ENCODE results near the gene FOXF2. TPM values are rescaled to one million over a fixed set of nuclear protein-coding genes. Genes with fewer than 3 reads are reported as not detected.
"Not testable (repeated sequence)": the region's sequence is repeated elsewhere in the genome, so short reads cannot be mapped to it uniquely, and the experiment has no call there.

FOXF2 gene
- total RNA-seq = not detected

- CTCF ChIA-PET = no interaction called here
- intact Hi-C loops (cut with micrococcal nuclease) = no loop called here
- Mint-ChIP-seq H3K4me3 (peak within 1 kb of the TSS; percentile 65), H3K36me3 (ENCODE audit: low read depth) (no peaks in the 10 kb centered on the region), H3K27ac (no peak within 1 kb of the TSS), H3K9me3 (no peaks in the 10 kb centered on the region), H3K4me1 (ENCODE audit: low read depth) (peaks cover 36% of the 10 kb centered on the region), H3K27me3 (ENCODE audit: low read depth) (peaks cover 76% of the 10 kb centered on the region)
- no peak for DNase-seq
These were observed at the start of gene FOXF2 for GRCh38 chr6:1389369-1390132. FOXF2 (plus strand) TSS chr6:1389576; CDS start chr6:1389948, 372 bp downstream.

GRCh38 chr6:1346101-1346500 lies 43.3 kb upstream of the FOXF2 start:
- CTCF ChIA-PET = no interaction called here
- H3K9me3 Mint-ChIP-seq = peaks cover 17% of the 10 kb centered on the region

GRCh38 chr6:1346558-1347091 lies 42.8 kb upstream of the FOXF2 start:
- Mint-ChIP-seq H3K36me3 (ENCODE audit: low read depth) (peaks cover 5% of the 10 kb centered on the region), H3K4me1 (ENCODE audit: low read depth) (no peaks in the 10 kb centered on the region), H3K4me3 (no peak overlapping the region), H3K27me3 (ENCODE audit: low read depth) (peaks cover 41% of the 10 kb centered on the region), H3K27ac (no peak overlapping the region), H3K9me3 (peaks cover 21% of the 10 kb centered on the region)
- intact Hi-C loops (cut with micrococcal nuclease) = no loop called here
- CTCF ChIA-PET = no interaction called here
- DNase-seq = no peak

More at GRCh38 chr6:1346101-1346500, 43.3 kb upstream of the FOXF2 start:
- Mint-ChIP-seq H3K27ac (no peak overlapping the region), H3K27me3 (ENCODE audit: low read depth) (peaks cover 39% of the 10 kb centered on the region), H3K4me1 (ENCODE audit: low read depth) (no peaks in the 10 kb centered on the region), H3K36me3 (ENCODE audit: low read depth) (no peaks in the 10 kb centered on the region), H3K4me3 (no peak overlapping the region)
- intact Hi-C loops (cut with micrococcal nuclease) = no loop called here
- DNase-seq = no peak

GRCh38 chr6:1347161-1347560 lies 42.2 kb upstream of the FOXF2 start:
- peaks cover 24% of the 10 kb centered on the region for H3K9me3 Mint-ChIP-seq
- no peak overlapping the region for H3K4me3 Mint-ChIP-seq
- intact Hi-C loops (cut with micrococcal nuclease) = no loop called here
- CTCF ChIA-PET = no interaction called here
- H3K27me3 Mint-ChIP-seq (ENCODE audit: low read depth) = peaks cover 43% of the 10 kb centered on the region
- H3K27ac Mint-ChIP-seq = no peak overlapping the region
- H3K36me3 Mint-ChIP-seq (ENCODE audit: low read depth) = peaks cover 5% of the 10 kb centered on the region
- no peak for DNase-seq
- H3K4me1 Mint-ChIP-seq (ENCODE audit: low read depth) = no peaks in the 10 kb centered on the region

- intact Hi-C loops (cut with micrococcal nuclease) = no loop called here
- no peak for DNase-seq
- CTCF ChIA-PET = interaction anchor here (0.9 kb wide), 1 partner anchor 32 kb away, joined by 3 read pairs; no protein-coding TSS in a partner anchor
- Mint-ChIP-seq H3K9me3 (peaks cover 27% of the 10 kb centered on the region), H3K27ac (no peak overlapping the region), H3K36me3 (ENCODE audit: low read depth) (peaks cover 5% of the 10 kb centered on the region), H3K27me3 (ENCODE audit: low read depth) (peaks cover 52% of the 10 kb centered on the region), H3K4me3 (no peak overlapping the region), H3K4me1 (ENCODE audit: low read depth) (no peaks in the 10 kb centered on the region)
These were observed 40.7 kb upstream of the FOXF2 start for GRCh38 chr6:1348675-1349074.

- peaks cover 53% of the 10 kb centered on the region for H3K27me3 Mint-ChIP-seq (ENCODE audit: low read depth)
- H3K4me3 Mint-ChIP-seq = no peak overlapping the region
- intact Hi-C loops (cut with micrococcal nuclease) = no loop called here
- H3K9me3 Mint-ChIP-seq = peaks cover 17% of the 10 kb centered on the region
- peaks cover 5% of the 10 kb centered on the region for H3K36me3 Mint-ChIP-seq (ENCODE audit: low read depth)
- no peak for DNase-seq
- H3K27ac Mint-ChIP-seq = no peak overlapping the region
- CTCF ChIA-PET = no interaction called here
- no peaks in the 10 kb centered on the region for H3K4me1 Mint-ChIP-seq (ENCODE audit: low read depth)
These were observed 39.7 kb upstream of the FOXF2 start for GRCh38 chr6:1349655-1350054.

GRCh38 chr6:1351381-1352008 lies 37.9 kb upstream of the FOXF2 start:
- Mint-ChIP-seq H3K4me1 (ENCODE audit: low read depth) (no peaks in the 10 kb centered on the region), H3K27me3 (ENCODE audit: low read depth) (peaks cover 56% of the 10 kb centered on the region), H3K9me3 (peaks cover 17% of the 10 kb centered on the region), H3K36me3 (ENCODE audit: low read depth) (peaks cover 5% of the 10 kb centered on the region), H3K27ac (no peak overlapping the region), H3K4me3 (no peak overlapping the region)
- intact Hi-C loops (cut with micrococcal nuclease) = no loop called here
- DNase-seq = no peak
- CTCF ChIA-PET = no interaction called here

- CTCF ChIA-PET = interaction anchor here (0.6 kb wide), 1 partner anchor 12 kb away, joined by 6 read pairs; no protein-coding TSS in a partner anchor
- H3K36me3 Mint-ChIP-seq (ENCODE audit: low read depth); DNase-seq; H3K4me1 Mint-ChIP-seq (ENCODE audit: low read depth); H3K4me3 Mint-ChIP-seq; H3K27ac Mint-ChIP-seq; intact Hi-C loops (cut with micrococcal nuclease): not testable (repeated sequence)
- peaks cover 17% of the 10 kb centered on the region for H3K9me3 Mint-ChIP-seq
- peaks cover 45% of the 10 kb centered on the region for H3K27me3 Mint-ChIP-seq (ENCODE audit: low read depth)
These were observed 34.3 kb upstream of the FOXF2 start for GRCh38 chr6:1355068-1355467.

GRCh38 chr6:1361717-1362116 lies 27.7 kb upstream of the FOXF2 start:
- DNase-seq; CTCF ChIA-PET; H3K9me3 Mint-ChIP-seq; intact Hi-C loops (cut with micrococcal nuclease); H3K27ac Mint-ChIP-seq; H3K4me3 Mint-ChIP-seq; H3K36me3 Mint-ChIP-seq (ENCODE audit: low read depth); H3K4me1 Mint-ChIP-seq (ENCODE audit: low read depth): not testable (repeated sequence)
- H3K27me3 Mint-ChIP-seq (ENCODE audit: low read depth) = peaks cover 38% of the 10 kb centered on the region

- no peak for DNase-seq
- Mint-ChIP-seq H3K4me1 (ENCODE audit: low read depth) (no peaks in the 10 kb centered on the region), H3K27ac (no peak overlapping the region), H3K4me3 (no peak overlapping the region), H3K9me3 (no peaks in the 10 kb centered on the region), H3K27me3 (ENCODE audit: low read depth) (peaks cover 40% of the 10 kb centered on the region), H3K36me3 (ENCODE audit: low read depth) (no peaks in the 10 kb centered on the region)
- intact Hi-C loops (cut with micrococcal nuclease) = no loop called here
- CTCF ChIA-PET = no interaction called here
These were observed 26.7 kb upstream of the FOXF2 start for GRCh38 chr6:1362643-1363042.

GRCh38 chr6:1363298-1363697 lies 26.1 kb upstream of the FOXF2 start:
- H3K4me3 Mint-ChIP-seq = no peak overlapping the region
- intact Hi-C loops (cut with micrococcal nuclease) = no loop called here
- CTCF ChIA-PET = interaction anchor here (1.0 kb wide), 1 partner anchor 34 kb away, joined by 6 read pairs; no protein-coding TSS in a partner anchor
- H3K9me3 Mint-ChIP-seq = no peaks in the 10 kb centered on the region
- no peaks in the 10 kb centered on the region for H3K36me3 Mint-ChIP-seq (ENCODE audit: low read depth)
- no peak overlapping the region for H3K27ac Mint-ChIP-seq
- peaks cover 47% of the 10 kb centered on the region for H3K27me3 Mint-ChIP-seq (ENCODE audit: low read depth)
- H3K4me1 Mint-ChIP-seq (ENCODE audit: low read depth) = no peaks in the 10 kb centered on the region
- DNase-seq = no peak

- CTCF ChIA-PET = interaction anchor here (1.0 kb wide), 1 partner anchor 33 kb away, joined by 6 read pairs; no protein-coding TSS in a partner anchor
- Mint-ChIP-seq H3K9me3 (no peaks in the 10 kb centered on the region), H3K36me3 (ENCODE audit: low read depth) (no peaks in the 10 kb centered on the region), H3K4me1 (ENCODE audit: low read depth) (no peaks in the 10 kb centered on the region), H3K27ac (no peak overlapping the region), H3K4me3 (no peak overlapping the region), H3K27me3 (ENCODE audit: low read depth) (peaks cover 51% of the 10 kb centered on the region)
- intact Hi-C loops (cut with micrococcal nuclease) = no loop called here
- peak; percentile 30 for DNase-seq
These were observed 25.4 kb upstream of the FOXF2 start for GRCh38 chr6:1363729-1364572.
